ENCODE data around the gene LLGL1. TPM values are rescaled to one million over a fixed set of nuclear protein-coding genes. Genes with fewer than 3 reads are reported as not detected.

The LLGL1 gene
- total RNA-seq, 4 donors from 2014 or later: 25.7 to 30.3 (median 28.0) TPM

- intact Hi-C loops (cut with DNase I): no loop called here
- Histone ChIP-seq H3K9me3 (no peaks in the 10 kb centered on the region), H3K4me3 (no peak overlapping the region), H3K27me3 (no peaks in the 10 kb centered on the region), H3K36me3 (peaks cover 44 to 98% (median 64%) of the 10 kb centered on the region in 3 donors), H3K27ac (no peak overlapping the region), H3K4me1 (peaks cover 16 to 61% (median 26%) of the 10 kb centered on the region in 3 donors)
- WGBS, 2 donors: 100% methylated on average over 1 to 3 of the region's 15 CpGs
- no peak for DNase-seq
- TF ChIP-seq CTCF (IDR thresholded peaks at IDR 0.05) (no peak), POLR2A (IDR thresholded peaks at IDR 0.05) (no peak)
These were observed 25.8 kb downstream of the LLGL1 start for GRCh38 chr17:18251204-18251603.

- H3K27me3 ChIP-seq: no peaks in the 10 kb centered on the region
- DNase-seq: no peak
These were observed 26.7 kb downstream of the LLGL1 start for GRCh38 chr17:18252160-18252559.

GRCh38 chr17:18253187-18253884, 27.9 kb downstream of the LLGL1 start:
- WGBS, 2 donors: 59 to 67% methylated on average over 5 to 8 of the region's 16 CpGs
- DNase-seq: no peak

More at GRCh38 chr17:18252160-18252559, 26.7 kb downstream of the LLGL1 start:
- intact Hi-C loops (cut with DNase I): no loop called here
- no peak overlapping the region for H3K27ac ChIP-seq
- no peak for TF ChIP-seq POLR2A (IDR thresholded peaks at IDR 0.05)
- no peak for TF ChIP-seq CTCF (IDR thresholded peaks at IDR 0.05)
- peaks cover 20 to 61% (median 23%) of the 10 kb centered on the region in 3 donors for H3K4me1 ChIP-seq
- no peak overlapping the region for H3K4me3 ChIP-seq
- 80% methylated on average over 1 of the region's 5 CpGs; no CpG with 5 or more reads in 1 of the 2 donors for WGBS, 2 donors
- peaks cover 45 to 97% (median 58%) of the 10 kb centered on the region in 3 donors for H3K36me3 ChIP-seq
- H3K9me3 ChIP-seq: no peaks in the 10 kb centered on the region

GRCh38 chr17:18253947-18254821, 28.7 kb downstream of the LLGL1 start:
- no peak for DNase-seq
- intact Hi-C loops (cut with DNase I): no loop called here
- peaks cover 20 to 54% (median 20%) of the 10 kb centered on the region in 3 donors for H3K4me1 ChIP-seq

More at GRCh38 chr17:18253187-18253884, 27.9 kb downstream of the LLGL1 start:
- no peak overlapping the region for H3K27ac ChIP-seq
- no peaks in the 10 kb centered on the region for H3K9me3 ChIP-seq
- H3K36me3 ChIP-seq: peaks cover 45 to 86% (median 58%) of the 10 kb centered on the region in 3 donors
- no peak for TF ChIP-seq POLR2A (IDR thresholded peaks at IDR 0.05)
- TF ChIP-seq CTCF (IDR thresholded peaks at IDR 0.05): no peak
- H3K4me1 ChIP-seq: peaks cover 15 to 56% (median 19%) of the 10 kb centered on the region in 3 donors
- H3K27me3 ChIP-seq: no peaks in the 10 kb centered on the region
- no peak overlapping the region for H3K4me3 ChIP-seq
- intact Hi-C loops (cut with DNase I): no loop called here

More at GRCh38 chr17:18253947-18254821, 28.7 kb downstream of the LLGL1 start:
- WGBS, 2 donors: 87 to 91% methylated on average over 18 to 19 of the region's 27 CpGs
- Histone ChIP-seq H3K9me3 (no peaks in the 10 kb centered on the region), H3K4me3 (no peak overlapping the region), H3K27me3 (no peaks in the 10 kb centered on the region), H3K36me3 (peaks cover 45 to 77% (median 54%) of the 10 kb centered on the region in 3 donors), H3K27ac (no peak overlapping the region)
- TF ChIP-seq POLR2A (IDR thresholded peaks at IDR 0.05) (no peak), CTCF (IDR thresholded peaks at IDR 0.05) (no peak)

Data from esophagus squamous epithelium (tissue), 5 donors.